ENCODE results near the gene SPATS2L. TPM values are rescaled to one million over a fixed set of nuclear protein-coding genes. Genes with fewer than 3 reads are reported as not detected.

SPATS2L gene, protein sequence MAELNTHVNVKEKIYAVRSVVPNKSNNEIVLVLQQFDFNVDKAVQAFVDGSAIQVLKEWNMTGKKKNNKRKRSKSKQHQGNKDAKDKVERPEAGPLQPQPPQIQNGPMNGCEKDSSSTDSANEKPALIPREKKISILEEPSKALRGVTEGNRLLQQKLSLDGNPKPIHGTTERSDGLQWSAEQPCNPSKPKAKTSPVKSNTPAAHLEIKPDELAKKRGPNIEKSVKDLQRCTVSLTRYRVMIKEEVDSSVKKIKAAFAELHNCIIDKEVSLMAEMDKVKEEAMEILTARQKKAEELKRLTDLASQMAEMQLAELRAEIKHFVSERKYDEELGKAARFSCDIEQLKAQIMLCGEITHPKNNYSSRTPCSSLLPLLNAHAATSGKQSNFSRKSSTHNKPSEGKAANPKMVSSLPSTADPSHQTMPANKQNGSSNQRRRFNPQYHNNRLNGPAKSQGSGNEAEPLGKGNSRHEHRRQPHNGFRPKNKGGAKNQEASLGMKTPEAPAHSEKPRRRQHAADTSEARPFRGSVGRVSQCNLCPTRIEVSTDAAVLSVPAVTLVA
- total RNA-seq: 10 to 100 TPM in 1 of 2 donors, 1 to 10 TPM in 1; 9.7 to 54.4 TPM

DNA sequence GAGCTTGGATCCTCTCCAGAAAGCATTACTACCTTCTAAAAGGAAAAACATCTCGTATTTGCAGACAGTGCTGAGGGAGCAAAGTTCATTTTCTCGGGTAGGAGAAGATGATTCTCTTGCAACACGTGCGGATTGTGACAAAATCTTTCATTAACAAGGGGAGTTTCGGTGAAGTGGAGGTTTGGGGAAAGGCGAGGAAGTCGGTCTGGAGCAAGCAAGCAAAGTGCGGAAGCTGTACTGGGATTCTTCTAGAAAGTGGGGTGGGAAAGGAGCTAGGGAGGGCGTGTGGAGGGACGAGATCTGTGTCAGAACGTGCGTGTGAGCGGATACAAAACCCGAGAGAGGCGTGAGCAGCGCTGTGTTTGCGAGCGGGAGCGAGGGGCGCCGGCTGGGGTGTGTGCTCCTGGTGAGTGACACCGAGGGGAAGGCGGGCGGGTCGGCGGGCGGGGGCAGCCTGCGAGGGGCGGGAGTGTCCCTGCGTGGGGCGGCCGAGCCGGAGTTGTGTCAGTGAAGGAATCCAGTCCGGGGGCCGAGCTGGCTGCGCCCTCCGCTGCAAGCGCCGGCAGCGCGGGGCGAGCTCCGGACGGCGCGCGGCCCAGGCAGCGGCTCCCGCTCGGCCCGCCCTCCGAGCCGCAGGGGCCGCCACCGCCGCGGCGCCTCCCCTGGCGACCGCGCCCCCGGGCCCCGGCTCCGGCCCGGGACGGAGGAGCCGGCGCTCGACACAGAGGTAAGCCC is at the start of gene SPATS2L:
SPATS2L (plus strand) TSS at position 498 of the 735 bp plus-strand sequence. CDS start 82,552 bp downstream, outside the sequence.
- peaks cover 6% of the 10 kb centered on the region for H3K36me3 Mint-ChIP-seq (ENCODE audit: low read depth)
- no peaks in the 10 kb centered on the region for H3K9me3 Mint-ChIP-seq
- H3K4me1 Mint-ChIP-seq: peaks cover 6% of the 10 kb centered on the region
- ATAC-seq (replicated peaks): peak; percentile 64
- peaks cover 5% of the 10 kb centered on the region for H3K27me3 Mint-ChIP-seq
- H3K4me3 Mint-ChIP-seq: peak within 1 kb of the TSS; percentile 88
- H3K27ac Mint-ChIP-seq: peak within 1 kb of the TSS; percentile 80

DNA sequence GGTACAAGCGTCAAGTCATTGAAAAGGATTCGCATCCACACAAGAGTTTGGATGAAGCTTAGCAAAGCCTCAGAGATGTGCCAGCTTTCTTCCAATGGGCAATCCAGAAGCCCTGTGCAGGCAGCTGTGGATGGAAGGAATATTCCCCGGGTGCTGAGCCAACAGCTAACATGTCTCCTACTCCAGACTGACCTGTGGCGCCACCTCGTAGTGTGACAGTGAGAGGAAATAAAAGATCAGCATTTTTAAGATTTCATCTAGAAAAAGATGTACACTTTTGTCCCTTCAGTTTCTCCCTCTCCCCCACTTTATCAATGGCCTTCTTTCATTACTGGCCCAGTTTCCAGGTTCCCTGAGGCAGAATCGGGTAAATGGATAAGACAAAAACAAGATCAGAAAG is 48.9 kb upstream of the SPATS2L start:
- Mint-ChIP-seq H3K4me1 (no peaks in the 10 kb centered on the region), H3K4me3 (no peak overlapping the region), H3K36me3 (ENCODE audit: low read depth) (no peaks in the 10 kb centered on the region), H3K9me3 (no peaks in the 10 kb centered on the region), H3K27me3 (peaks cover 9% of the 10 kb centered on the region), H3K27ac (no peak overlapping the region)
- no peak for ATAC-seq (replicated peaks)

DNA sequence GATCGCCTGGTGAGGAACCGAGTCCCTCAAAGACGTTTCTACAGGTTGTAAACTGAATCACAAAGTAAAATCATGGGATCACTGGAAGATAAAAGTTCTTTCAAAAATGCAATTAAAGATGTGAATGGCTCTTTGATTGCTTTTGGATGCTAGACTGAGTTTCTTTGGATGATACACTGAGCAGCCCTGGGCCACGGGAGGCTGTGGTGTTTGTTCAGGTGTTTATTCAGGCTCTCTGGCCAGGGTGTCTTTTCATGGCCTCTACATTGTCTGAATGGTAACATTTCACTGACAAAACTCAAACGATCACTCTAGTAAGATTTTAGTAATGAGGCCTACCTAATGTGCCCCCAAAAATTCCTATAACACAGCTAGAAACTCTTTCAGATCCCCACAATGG is 48.4 kb upstream of the SPATS2L start:
- Mint-ChIP-seq H3K9me3 (no peaks in the 10 kb centered on the region), H3K4me3 (no peak overlapping the region), H3K4me1 (no peaks in the 10 kb centered on the region), H3K27ac (no peak overlapping the region), H3K36me3 (ENCODE audit: low read depth) (no peaks in the 10 kb centered on the region), H3K27me3 (peaks cover 5% of the 10 kb centered on the region)
- no peak for ATAC-seq (replicated peaks)

DNA sequence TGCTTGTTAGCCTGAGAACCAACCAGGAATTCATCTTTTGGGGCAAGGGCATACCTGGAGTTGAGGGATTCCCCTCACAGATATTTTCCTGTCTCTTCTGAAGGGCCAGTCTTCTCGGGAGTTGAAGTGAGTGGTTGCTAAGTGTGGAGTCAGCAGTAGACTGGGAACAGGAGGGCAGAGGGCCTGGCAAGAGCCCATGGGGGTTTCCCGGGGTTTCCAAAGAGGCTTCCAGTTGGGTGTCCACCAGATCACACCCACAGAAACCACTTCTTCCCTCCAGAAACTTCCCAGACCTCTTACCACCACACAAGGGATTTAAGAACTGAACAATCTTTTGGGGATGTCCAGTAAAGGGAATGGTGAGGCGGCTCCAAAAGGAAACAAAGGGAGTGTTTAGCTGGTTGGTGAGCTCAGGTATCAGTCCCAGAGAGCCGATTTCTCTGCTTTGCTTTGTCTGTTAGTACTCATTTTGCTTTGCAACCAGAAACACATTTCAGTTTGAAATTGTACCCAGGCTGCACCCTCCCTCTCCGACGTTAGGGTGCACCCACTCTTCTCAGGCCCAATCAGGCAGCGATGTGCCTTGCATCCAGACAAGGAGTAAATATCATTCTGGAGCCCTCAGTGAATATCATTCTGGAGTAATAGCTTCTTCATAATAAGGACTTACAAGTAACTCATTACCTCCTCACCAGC is 47.5 kb upstream of the SPATS2L start:
- Mint-ChIP-seq H3K4me3 (no peak overlapping the region), H3K9me3 (no peaks in the 10 kb centered on the region), H3K4me1 (no peaks in the 10 kb centered on the region), H3K27ac (no peak overlapping the region), H3K27me3 (peaks cover 5% of the 10 kb centered on the region), H3K36me3 (ENCODE audit: low read depth) (no peaks in the 10 kb centered on the region)
- no peak for ATAC-seq (replicated peaks)

DNA sequence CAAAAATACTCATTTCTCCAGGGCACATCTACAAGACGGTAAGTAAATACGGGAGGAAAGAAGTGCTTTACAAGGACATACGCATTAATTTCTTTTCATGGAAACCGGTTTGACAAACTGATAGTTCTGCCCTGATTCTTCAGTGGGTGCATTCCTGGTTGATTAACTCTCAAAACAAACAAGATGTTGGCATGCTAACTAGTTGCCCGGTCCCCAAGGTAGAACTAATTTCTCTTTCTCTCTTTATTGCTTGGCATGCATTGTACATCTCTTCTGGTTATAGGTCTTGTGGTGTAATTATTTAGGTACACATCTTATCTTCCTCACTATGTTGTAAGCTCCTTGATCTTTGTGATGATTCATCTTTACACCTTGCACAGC is 46.9 kb upstream of the SPATS2L start:
- no peak for ATAC-seq (replicated peaks)
- Mint-ChIP-seq H3K27me3 (peaks cover 5% of the 10 kb centered on the region), H3K4me3 (no peak overlapping the region), H3K27ac (no peak overlapping the region), H3K36me3 (ENCODE audit: low read depth) (no peaks in the 10 kb centered on the region), H3K9me3 (no peaks in the 10 kb centered on the region), H3K4me1 (no peaks in the 10 kb centered on the region)

DNA sequence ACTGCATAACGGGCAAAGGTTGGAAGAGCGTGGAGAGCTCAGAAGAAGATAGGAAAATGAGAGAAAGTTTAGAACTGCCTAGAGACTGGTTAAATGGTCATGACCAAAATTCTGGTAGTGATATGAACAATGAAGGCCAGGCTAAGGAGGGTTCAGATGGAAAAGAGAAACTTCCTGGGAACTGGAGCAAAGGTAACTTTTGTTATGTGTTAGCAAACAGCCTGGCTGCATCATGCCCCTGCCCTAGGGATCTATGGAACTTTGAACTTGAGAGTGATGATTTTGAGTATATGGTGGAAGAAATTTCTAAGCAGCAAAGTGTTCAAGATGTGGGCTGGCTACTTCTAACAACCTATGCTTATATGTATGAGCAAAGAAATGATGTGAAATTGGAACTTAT is 44.4 kb upstream of the SPATS2L start:
- ATAC-seq (replicated peaks): no peak
- no peaks in the 10 kb centered on the region for H3K4me1 Mint-ChIP-seq
- H3K27ac Mint-ChIP-seq: no peak overlapping the region
- no peaks in the 10 kb centered on the region for H3K9me3 Mint-ChIP-seq
- no peak overlapping the region for H3K4me3 Mint-ChIP-seq
- H3K36me3 Mint-ChIP-seq (ENCODE audit: low read depth): no peaks in the 10 kb centered on the region
- H3K27me3 Mint-ChIP-seq: peaks cover 5% of the 10 kb centered on the region

DNA sequence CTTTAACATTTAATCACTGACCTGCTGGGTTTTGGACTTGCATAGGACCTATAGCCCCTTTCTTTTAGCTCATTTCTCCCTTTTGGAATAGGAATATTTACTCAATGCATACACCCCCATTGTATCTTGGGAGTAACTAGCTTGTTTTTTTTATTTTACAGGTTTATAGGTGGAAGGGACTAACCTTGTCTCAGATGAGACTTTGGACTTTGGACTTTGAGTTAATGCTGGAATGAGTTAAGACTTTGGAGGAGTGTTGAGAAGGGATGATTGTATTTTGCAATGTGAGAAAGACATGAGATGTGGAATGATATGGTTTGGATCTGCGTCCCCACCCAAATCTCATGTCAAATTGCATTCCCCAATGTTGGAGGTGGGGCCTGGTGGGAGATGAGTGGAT is 43.2 kb upstream of the SPATS2L start:
- Mint-ChIP-seq H3K36me3 (ENCODE audit: low read depth) (no peaks in the 10 kb centered on the region), H3K9me3 (no peaks in the 10 kb centered on the region), H3K4me3 (no peak overlapping the region), H3K27ac (no peak overlapping the region), H3K27me3 (peaks cover 5% of the 10 kb centered on the region), H3K4me1 (no peaks in the 10 kb centered on the region)
- no peak for ATAC-seq (replicated peaks)

DNA sequence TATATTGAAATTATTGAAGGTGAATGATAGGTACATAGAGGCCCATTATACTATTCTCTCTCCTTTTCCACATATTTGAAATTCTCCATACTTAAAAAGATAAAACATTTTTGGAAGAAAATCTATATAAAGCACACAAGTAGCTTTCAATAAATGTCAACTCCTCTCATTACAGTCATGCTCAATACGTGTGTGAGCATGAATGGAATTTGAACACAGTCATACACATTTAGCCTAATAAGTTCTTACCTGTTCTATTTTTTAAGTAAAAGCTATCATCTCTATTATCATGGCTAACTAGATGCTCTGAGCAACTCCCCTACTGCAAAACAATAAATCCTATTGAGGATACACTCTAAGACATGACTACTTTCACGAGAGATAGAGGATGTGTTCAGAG is 41.9 kb upstream of the SPATS2L start:
- no peak overlapping the region for H3K4me3 Mint-ChIP-seq
- H3K36me3 Mint-ChIP-seq (ENCODE audit: low read depth): no peaks in the 10 kb centered on the region
- H3K27ac Mint-ChIP-seq: no peak overlapping the region
- ATAC-seq (replicated peaks): no peak
- no peaks in the 10 kb centered on the region for H3K9me3 Mint-ChIP-seq
- peaks cover 3% of the 10 kb centered on the region for H3K27me3 Mint-ChIP-seq
- H3K4me1 Mint-ChIP-seq: no peaks in the 10 kb centered on the region

DNA sequence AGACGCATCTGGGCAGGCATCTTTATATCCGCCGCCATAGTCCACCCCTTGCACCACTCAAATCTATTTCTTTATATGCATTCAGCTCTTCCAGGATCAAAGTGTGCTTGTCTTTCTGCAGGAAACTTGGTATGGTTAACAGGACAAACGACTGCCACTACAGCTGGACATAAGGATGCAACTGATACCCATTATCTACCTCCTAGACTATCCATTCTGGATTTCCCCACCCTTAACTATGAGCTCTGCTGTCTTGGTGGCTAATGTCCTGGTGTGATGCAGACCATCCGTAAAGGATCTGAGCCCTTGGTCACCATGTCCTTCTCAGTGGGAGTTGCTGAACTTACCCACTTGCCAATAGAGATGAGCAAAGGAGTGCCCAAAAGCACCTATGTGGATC is 40.1 kb upstream of the SPATS2L start:
- no peak overlapping the region for H3K4me3 Mint-ChIP-seq
- ATAC-seq (replicated peaks): no peak
- no peaks in the 10 kb centered on the region for H3K27me3 Mint-ChIP-seq
- H3K27ac Mint-ChIP-seq: no peak overlapping the region
- no peaks in the 10 kb centered on the region for H3K36me3 Mint-ChIP-seq (ENCODE audit: low read depth)
- no peaks in the 10 kb centered on the region for H3K9me3 Mint-ChIP-seq
- no peaks in the 10 kb centered on the region for H3K4me1 Mint-ChIP-seq

DNA sequence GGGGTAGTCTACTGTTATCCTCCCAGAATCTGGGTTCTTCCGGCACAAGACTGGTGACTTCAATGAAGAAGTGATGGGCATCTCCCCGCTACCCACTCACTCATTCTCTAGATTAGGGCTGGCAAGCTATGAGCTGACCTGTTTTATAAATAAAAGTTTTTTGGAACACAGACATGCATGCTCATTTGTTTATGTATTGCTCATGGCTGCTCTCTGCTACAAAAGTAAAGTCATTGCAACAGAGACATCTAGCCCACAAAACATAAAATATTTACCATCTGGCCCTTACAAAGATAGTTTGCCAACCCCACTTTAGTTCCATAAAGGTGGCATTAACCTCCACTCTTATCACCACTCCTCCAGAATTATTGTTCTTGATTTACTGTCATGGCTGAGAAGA is 39.1 kb upstream of the SPATS2L start:
- Mint-ChIP-seq H3K36me3 (ENCODE audit: low read depth) (no peaks in the 10 kb centered on the region), H3K9me3 (no peaks in the 10 kb centered on the region), H3K27me3 (no peaks in the 10 kb centered on the region), H3K4me3 (no peak overlapping the region), H3K4me1 (no peaks in the 10 kb centered on the region), H3K27ac (no peak overlapping the region)
- no peak for ATAC-seq (replicated peaks)

DNA sequence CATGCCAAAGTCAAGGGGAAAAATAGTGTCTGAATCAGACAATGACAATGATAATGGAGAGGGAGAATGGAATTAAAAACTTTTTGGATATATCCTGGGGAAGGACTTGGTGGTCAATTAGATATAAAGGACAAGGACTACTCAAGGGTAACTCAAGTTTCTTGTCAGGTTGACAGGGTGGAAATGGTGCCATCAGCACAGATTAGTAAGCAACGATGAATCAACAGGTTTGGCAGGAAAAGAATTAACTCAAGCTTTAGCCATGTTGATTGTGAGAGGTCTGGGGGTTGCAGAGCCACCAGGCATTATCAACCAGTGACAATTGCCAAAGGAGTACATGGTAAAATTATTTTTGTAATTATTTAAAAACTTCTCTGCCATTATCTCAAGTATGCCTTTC is 35.8 kb upstream of the SPATS2L start:
- H3K4me3 Mint-ChIP-seq: no peak overlapping the region
- H3K27ac Mint-ChIP-seq: no peak overlapping the region
- H3K9me3 Mint-ChIP-seq: no peaks in the 10 kb centered on the region
- no peak for ATAC-seq (replicated peaks)
- H3K27me3 Mint-ChIP-seq: no peaks in the 10 kb centered on the region
- H3K4me1 Mint-ChIP-seq: no peaks in the 10 kb centered on the region
- no peaks in the 10 kb centered on the region for H3K36me3 Mint-ChIP-seq (ENCODE audit: low read depth)

DNA sequence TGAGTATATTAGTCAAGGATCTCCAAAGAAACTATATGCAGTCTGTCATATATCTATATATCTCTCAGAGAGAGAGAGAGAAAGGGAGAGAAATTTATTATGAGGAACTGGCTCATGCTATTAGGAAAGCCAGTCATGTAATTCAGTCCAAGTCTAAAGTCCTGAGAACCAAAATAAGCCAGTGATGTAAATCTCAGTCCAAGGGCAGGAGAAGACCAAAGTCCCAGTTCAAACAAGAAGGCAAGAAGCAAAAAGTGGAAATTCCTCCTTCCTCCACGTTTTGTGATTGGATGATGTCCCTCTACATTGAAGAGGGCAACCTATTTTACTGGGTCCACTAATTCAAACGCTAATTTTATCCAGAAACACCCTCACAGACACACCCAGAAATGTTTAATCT is 34.2 kb upstream of the SPATS2L start:
- no peaks in the 10 kb centered on the region for H3K4me1 Mint-ChIP-seq
- no peak overlapping the region for H3K27ac Mint-ChIP-seq
- no peak for ATAC-seq (replicated peaks)
- no peaks in the 10 kb centered on the region for H3K36me3 Mint-ChIP-seq (ENCODE audit: low read depth)
- no peaks in the 10 kb centered on the region for H3K27me3 Mint-ChIP-seq
- H3K4me3 Mint-ChIP-seq: no peak overlapping the region
- no peaks in the 10 kb centered on the region for H3K9me3 Mint-ChIP-seq

DNA sequence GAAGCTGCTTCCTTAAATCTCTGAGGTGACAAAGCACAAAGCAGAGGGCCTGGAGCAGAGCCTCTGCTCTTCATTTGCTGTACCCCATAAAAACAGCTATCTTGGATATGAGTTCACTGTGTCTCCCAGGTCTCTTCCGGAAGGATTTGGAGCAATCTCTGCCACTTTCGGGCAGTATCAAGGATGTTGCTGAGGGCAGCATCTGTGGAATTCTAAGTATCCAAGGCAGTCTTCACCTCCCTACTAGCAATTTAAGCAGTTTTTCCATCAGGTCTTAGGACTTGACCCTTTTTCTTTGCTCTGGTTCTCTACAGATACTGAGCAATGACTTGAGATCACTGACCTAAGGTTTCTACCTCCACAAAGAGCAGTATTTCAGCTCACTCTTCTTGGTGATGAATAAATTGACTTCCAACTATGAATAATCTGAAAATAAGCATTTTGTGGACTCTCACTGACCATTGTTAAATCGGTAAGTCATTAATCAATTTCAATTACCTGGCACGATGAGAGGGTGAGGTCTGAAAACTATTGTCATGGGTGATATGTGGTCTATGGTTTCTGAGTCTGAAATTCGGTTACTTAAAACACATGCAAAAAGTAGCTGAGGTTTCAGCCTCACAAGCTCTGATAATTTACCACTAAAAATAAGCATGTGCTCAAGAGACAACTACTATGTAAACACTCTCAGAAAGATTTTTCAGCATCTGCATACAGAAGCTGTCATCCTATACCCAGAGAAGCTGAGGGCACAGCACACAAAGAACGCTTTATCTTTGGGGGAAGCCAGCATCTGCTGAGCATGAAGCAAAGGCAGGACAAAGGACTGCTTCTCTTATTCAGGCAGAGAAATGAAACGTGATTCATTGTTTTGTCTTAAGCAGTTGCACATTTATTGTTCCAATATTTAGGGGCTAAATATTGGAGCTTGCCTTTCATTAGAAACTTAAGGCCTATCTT is 32.1 kb upstream of the SPATS2L start:
- H3K27me3 Mint-ChIP-seq: peaks cover 7% of the 10 kb centered on the region
- no peak for ATAC-seq (replicated peaks)
- no peaks in the 10 kb centered on the region for H3K4me1 Mint-ChIP-seq
- H3K27ac Mint-ChIP-seq: no peak overlapping the region
- no peaks in the 10 kb centered on the region for H3K36me3 Mint-ChIP-seq (ENCODE audit: low read depth)
- peaks cover 3% of the 10 kb centered on the region for H3K9me3 Mint-ChIP-seq
- H3K4me3 Mint-ChIP-seq: no peak overlapping the region
